GM12878 (cell line): Measurements from ENCODE around the gene ANGPTL2.

Experiments used
- CHD2 ChIP-seq: IDR thresholded peaks from 2 replicates; pipeline ENCODE4 v1.6.1; 2011; ENCODE audit warnings: low read depth, low read length, improper control_type of control experiment, borderline replicate concordance
- CTCF ChIP-seq, 3 experiments: IDR thresholded peaks in 2 of 3; conservative IDR thresholded peaks in 1 of 3; 2 replicates each; pipeline ENCODE4 v1.5.1; 2011; ENCODE audit warnings: low read depth in 3 of 3, low read length in 3 of 3, mild to moderate bottlenecking in 3 of 3, control low read depth in 2 of 3, moderate library complexity in 2 of 3, inconsistent platforms in 1 of 3, mixed read lengths in 1 of 3; ENCODE audit not compliant: control insufficient read depth in 2 of 3, insufficient read depth in 1 of 3; ENCODE audit errors: extremely low read depth in 1 of 3
- EZH2 ChIP-seq: IDR thresholded peaks from 2 replicates; pipeline ENCODE4 v1.6.1; 2012; ENCODE audit warnings: low read depth, mild to moderate bottlenecking, control low read depth, inconsistent platforms, low read length, borderline replicate concordance; ENCODE audit not compliant: control insufficient read depth
- MEF2A ChIP-seq: IDR thresholded peaks from 2 replicates; pipeline ENCODE4 v1.6.1; 2011; ENCODE audit warnings: low read depth, mild to moderate bottlenecking, low read length, moderate library complexity; ENCODE audit not compliant: insufficient read depth
- PAX8 ChIP-seq: fragments of 450-650 bp; IDR thresholded peaks from 2 replicates; pipeline ENCODE4 v1.6.1; 2017; ENCODE audit warnings: mild to moderate bottlenecking, moderate library complexity
- PKNOX1 ChIP-seq: fragments of 450-650 bp; IDR thresholded peaks from 2 replicates; pipeline ENCODE4 v1.6.1; 2016; ENCODE audit warnings: mild to moderate bottlenecking
- POLR2A ChIP-seq: IDR thresholded peaks from 2 replicates; pipeline ENCODE4 v1.6.1; 2011; ENCODE audit warnings: low read depth, mild to moderate bottlenecking, low read length
- POLR2AphosphoS5 ChIP-seq: IDR thresholded peaks from 2 replicates; pipeline ENCODE4 v1.6.1; 2011; ENCODE audit warnings: mild to moderate bottlenecking, low read length, inconsistent platforms
- RAD21 ChIP-seq: IDR thresholded peaks from 2 replicates; pipeline ENCODE4 v1.6.1; 2011; ENCODE audit warnings: mild to moderate bottlenecking, low read depth, low read length, moderate library complexity; ENCODE audit not compliant: insufficient read depth
- RAD51 ChIP-seq: fragments of 450-650 bp; IDR thresholded peaks from 2 replicates; pipeline ENCODE4 v1.6.1; 2016; ENCODE audit warnings: moderate library complexity, mild to moderate bottlenecking, inconsistent platforms
- ZNF274 ChIP-seq: IDR thresholded peaks from one replicate; pipeline ENCODE4 v1.8.0; 2011; ENCODE audit not compliant: insufficient read length, insufficient read depth

GRCh38 chr9:127106466-127106855 lies 16.0 kb downstream of the ANGPTL2 start:
- TF ChIP-seq POLR2AphosphoS5: no peak
- TF ChIP-seq PKNOX1: no peak
- no peak for TF ChIP-seq CHD2
- no peak for TF ChIP-seq RAD21
- TF ChIP-seq ZNF274: no peak
- TF ChIP-seq CTCF (IDR thresholded peaks at IDR 0.05 in 2 of 3, conservative IDR thresholded peaks at IDR 0.05 in 1 of 3; ENCODE audit: control insufficient read depth in 2 of 3, extremely low read depth in 1 of 3, insufficient read depth in 1 of 3, low read depth in 3 of 3, low read length in 3 of 3): no peak
- TF ChIP-seq EZH2: no peak
- TF ChIP-seq MEF2A: no peak
- no peak for TF ChIP-seq PAX8
- TF ChIP-seq RAD51: no peak
- TF ChIP-seq POLR2A: no peak
